NOMO-1 treated with DMSO at 0.1 percent for 48 hours (cell line): ENCODE data around the gene SLC16A8.

Experiments
- DNase-seq: peaks from one replicate; lab custom pipeline; 2025; ENCODE audit not compliant: unreplicated experiment; lab: John Stamatoyannopoulos, UW

The SLC16A8 gene

DNA sequence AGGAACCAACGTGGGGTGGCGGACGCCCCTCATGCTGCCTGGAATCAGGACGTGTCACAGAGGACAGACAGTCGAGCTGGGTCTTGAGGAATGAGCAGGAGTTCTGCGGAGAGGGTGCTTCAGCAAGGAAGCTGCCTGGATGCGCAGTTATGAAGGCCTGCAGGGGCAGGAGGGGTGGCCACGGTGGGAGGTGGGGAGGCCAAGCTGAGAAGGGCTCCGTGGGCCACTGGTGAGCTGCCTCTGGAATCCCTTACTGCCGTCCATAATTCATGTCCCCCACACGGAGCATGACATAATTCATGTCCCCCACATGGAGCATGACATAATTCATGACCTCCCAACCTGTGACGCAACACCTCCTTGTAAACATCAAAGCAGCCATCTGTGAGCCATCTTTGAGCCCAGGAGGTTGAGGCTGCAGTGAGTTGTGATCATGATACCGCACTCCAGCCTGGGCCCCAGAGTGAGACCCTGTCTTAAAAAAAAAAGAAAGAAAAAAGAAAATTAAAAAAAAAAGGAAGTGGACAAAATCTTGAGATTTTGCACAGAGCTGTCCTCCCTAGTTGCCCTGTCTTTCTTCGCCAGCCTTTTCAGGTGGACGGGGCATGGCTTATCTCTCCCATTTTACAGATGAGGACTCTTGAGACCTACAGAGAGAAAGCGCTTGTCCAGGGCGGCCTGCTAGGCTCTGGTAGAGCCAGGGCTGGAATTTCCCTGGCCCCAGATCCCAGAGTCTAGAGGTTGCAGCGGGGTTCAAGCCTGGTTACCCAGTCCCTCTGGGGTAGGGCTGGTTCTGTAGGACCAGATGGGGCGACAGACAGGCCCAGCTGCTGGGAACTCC, 51.1 kb downstream of the SLC16A8 start:
- peak; percentile 62 for DNase-seq

DNA sequence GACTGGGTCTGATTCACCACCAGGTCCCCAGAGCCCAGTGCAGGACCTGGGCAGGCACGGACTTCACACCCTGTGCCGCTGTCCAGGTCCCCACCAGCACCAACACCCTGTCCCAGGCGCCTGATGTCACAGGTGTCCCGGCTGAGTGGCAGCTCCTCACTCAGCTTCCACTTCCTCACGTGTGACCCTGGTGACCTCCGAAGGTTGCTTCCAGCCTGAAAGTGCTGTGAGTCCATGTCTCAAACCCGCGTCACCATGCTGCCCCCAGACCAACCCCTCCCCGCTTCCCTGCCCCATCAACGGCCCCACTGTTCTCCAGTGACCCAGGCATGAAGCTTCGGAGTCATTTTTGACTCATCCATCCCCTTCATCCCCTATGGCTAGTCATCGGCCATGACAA, 52.5 kb downstream of the SLC16A8 start:
- DNase-seq: no peak

DNA sequence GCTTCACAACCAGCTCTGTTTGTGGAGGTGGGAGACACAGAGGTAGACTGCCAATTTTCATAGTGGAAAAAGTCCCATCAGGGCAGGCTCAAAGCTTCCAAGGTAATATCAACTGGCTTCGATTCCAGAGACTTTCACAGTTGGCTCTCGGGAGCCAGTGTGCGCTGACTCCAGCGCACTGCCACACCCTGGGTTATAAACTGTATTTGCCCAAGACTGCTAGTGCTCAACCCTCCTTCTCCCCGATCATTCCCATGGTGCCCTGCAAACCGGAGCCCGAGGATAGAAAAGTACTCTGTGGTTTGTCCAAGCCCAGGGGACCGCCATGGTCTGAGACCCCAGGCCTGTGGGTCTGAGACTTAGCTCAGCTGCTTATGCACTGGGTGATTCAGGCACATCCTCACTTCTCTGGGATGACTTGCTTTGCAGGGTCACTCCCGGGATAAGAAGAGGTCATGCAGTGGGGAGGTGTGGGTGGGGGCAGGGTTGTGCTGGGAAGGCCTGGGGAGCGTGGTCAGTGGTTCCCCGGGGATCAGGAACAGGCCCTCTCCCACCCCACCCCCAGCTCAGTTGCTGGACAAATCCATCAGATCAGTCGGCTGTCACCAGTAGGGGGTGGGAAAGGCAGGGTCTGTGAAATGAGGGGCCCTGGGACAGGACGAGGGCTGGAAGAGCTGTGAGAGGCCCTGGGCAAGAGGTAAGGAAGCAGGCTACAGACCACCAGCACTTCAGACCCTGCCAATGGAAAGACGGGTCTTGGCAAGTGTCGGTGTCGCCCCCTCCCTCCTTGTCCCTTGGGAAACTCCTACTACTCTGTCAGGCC, 53.5 kb downstream of the SLC16A8 start:
- no peak for DNase-seq

DNA sequence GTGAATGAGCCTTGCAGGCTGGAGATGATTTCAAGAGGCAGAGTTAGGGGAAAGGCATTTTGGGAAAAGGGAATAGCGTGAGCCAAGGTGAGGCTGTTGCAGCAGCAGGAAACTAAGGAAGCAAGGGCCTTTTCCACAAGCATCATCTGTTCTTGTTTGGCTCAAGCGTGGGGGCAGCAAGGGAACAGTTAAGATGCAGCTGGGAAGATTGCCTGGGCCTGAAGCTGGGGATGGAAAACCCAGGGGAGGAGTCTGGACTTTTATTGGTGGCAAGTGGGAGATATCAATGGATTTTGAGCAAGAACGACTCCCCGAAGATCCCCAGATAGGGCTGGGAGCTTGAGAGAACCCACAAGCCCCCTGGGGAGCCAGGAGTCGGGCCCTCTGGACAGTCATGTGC, 54.1 kb downstream of the SLC16A8 start:
- DNase-seq: no peak

DNA sequence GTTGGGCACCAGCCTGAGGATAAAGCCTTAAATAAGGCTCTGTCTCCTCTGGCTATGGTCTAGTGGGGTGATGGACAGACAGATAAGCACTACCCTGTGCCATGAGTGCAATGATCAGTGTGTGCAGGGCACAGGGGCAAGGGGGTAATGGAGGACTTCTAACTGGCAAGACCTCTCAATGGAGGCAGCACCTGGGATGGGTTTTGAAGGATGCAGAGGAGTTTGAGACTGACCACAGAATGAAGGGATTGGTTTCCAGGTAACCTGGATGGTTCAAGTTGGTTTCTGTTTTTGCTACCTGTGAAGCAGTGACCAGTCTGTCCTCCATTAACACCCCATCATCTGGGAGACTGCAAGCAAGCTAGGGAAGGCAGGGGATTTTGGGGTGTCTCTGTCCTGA, 54.6 kb downstream of the SLC16A8 start:
- DNase-seq: no peak

DNA sequence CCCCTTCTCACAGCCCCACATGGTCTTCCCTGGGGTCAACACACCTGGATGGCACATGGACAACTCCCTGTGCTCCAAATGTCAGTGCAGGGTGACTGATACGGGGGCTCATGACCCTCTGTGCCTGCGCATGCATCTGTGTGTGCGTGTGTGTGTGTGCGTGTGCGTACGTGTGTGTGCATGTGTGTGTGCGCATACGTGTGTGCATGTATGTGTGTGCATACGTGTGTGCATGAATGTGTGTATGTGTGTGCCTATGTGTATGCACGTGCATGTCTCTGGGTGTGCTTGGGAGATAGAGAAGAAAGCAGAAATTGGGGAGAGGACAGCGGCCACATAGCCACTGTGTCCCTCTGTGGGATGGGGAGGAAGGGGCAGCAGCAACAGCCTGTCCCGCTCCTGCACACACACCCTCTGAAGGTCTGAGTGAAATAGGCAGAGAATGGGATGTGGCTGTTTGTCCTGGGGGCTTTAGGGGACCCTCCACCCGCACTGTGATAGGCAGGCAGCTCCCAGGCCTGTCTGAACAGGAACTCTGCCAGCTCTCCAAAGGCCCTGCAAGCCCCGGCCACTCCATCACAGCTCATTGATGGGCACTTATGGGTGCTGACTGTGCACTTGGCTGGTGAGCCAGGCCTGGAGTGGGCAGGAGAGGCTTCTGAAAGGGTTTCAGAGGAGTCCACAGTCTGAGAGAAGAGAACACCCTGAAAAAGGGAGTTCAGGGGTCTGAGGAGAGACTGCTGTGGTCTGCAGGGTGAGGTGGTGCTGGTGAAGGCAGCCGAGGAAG, 55.4 kb downstream of the SLC16A8 start:
- no peak for DNase-seq
